Central memory CD8-positive, alpha-beta T cell (primary cell): ENCODE measurements around the gene PLEKHO2.
A peak's percentile ranks its signal among the peaks of the same experiment; 100 is the strongest.

Source experiments
- ATAC-seq: fragments of 150-1000 bp; cut with Tn5 transposase; replicated peaks from 2 replicates; pipeline ENCODE4 v1.10.0; 2022; ENCODE audit warnings: mild to moderate bottlenecking, moderate FRiP score, moderate number of reproducible peaks; ENCODE audit not compliant: poor library complexity, severe bottlenecking; ENCODE audit errors: extremely low read depth
- DNase-seq, 2 donors: peaks; one replicate each; pipeline ENCODE4 v3.0.0; 2021; ENCODE audit warnings: low spot score in 2 of 2
- H3K27ac Mint-ChIP-seq: one replicate; pipeline ENCODE4 v1.8.0; 2022; ENCODE audit warnings: low read depth, mild to moderate bottlenecking, moderate library complexity, mixed read lengths
- H3K27me3 Mint-ChIP-seq: one replicate; pipeline ENCODE4 v1.8.0; 2022; ENCODE audit warnings: mixed read lengths
- H3K36me3 Mint-ChIP-seq: one replicate; pipeline ENCODE4 v1.8.0; 2022; ENCODE audit warnings: mild to moderate bottlenecking, moderate library complexity, mixed read lengths; ENCODE audit not compliant: insufficient read depth
- H3K4me1 Mint-ChIP-seq: one replicate; pipeline ENCODE4 v1.8.0; 2022; ENCODE audit warnings: mixed read lengths
- H3K4me3 Mint-ChIP-seq: one replicate; pipeline ENCODE4 v1.8.0; 2022; ENCODE audit warnings: mild to moderate bottlenecking, moderate library complexity, mixed read lengths
- H3K9me3 Mint-ChIP-seq: one replicate; pipeline ENCODE4 v1.8.0; 2022; ENCODE audit warnings: mixed read lengths

The PLEKHO2 gene

DNA sequence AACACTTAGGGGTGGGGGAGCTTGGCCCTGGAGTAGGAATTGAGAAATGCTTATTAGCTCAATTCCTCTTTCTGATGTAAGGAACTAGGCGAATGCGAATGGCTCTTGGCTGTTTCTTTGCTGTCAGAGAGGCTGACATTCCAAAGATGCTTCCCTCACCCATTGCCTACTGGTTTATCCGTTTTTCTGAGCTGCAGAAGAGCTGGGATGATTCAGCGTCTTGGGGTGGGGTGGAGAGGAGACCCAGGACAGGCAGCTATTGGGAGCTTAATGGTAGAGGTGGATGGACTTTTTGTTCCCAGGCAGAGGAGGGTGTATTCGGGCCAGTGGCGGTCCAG is 9.8 kb downstream of the PLEKHO2 start:
- no peak for DNase-seq
- peaks cover 47% of the 10 kb centered on the region for H3K36me3 Mint-ChIP-seq
- no peaks in the 10 kb centered on the region for H3K27me3 Mint-ChIP-seq
- peaks cover 68% of the 10 kb centered on the region for H3K4me1 Mint-ChIP-seq
- H3K4me3 Mint-ChIP-seq: no peak overlapping the region
- peak overlapping the region; percentile 38 for H3K27ac Mint-ChIP-seq
- ATAC-seq: no peak
- no peaks in the 10 kb centered on the region for H3K9me3 Mint-ChIP-seq

DNA sequence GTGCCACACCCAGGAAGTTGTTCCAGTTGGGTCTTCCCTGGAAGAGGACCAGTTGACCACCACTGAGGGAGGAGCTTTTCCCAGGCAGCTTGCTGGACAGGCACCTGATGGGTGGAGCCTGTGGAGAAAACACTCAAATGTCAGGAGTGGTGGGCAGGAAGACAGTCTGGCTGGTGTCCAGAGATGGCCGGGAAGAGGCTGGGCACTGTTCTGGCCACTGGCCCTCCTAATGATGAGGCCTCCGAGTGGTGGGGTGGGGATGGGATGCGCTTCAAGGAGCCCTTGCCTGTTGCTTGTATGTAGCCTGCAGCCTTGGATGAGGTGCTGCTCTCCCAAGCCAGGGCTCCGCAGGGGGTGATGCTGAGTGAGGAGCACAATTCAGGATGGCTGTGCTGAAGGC is 12.3 kb downstream of the PLEKHO2 start:
- H3K27ac Mint-ChIP-seq: peak overlapping the region; percentile 94
- no peak for DNase-seq

DNA sequence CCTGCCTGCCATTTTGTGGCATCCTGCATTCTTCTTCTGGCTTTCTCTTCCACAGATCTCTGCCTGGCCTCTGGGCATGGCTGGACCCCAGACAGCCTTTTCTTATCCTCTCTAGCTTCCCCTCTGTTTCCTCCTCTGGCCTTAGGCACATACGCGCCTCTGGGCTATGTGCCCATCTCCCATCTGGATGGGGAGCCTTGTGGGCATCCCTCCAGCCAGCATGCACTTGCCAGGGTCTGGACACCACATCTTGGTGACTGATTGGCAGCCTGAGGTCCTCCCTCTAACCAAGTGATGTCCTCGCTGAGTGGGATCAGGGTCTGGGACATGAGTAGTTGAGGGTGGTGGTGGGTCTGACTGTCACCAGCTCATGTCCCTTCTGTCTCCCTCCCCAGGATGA is 12.8 kb downstream of the PLEKHO2 start:
- H3K27me3 Mint-ChIP-seq: no peaks in the 10 kb centered on the region
- H3K9me3 Mint-ChIP-seq: no peaks in the 10 kb centered on the region
- peaks cover 44% of the 10 kb centered on the region for H3K36me3 Mint-ChIP-seq
- ATAC-seq (no peak), DNase-seq (no peak)
- H3K4me1 Mint-ChIP-seq: peaks cover 72% of the 10 kb centered on the region
- peak overlapping the region; percentile 94 for H3K27ac Mint-ChIP-seq
- H3K4me3 Mint-ChIP-seq: no peak overlapping the region

More for the DNA sequence above, 12.3 kb downstream of the PLEKHO2 start:
- no peak overlapping the region for H3K4me3 Mint-ChIP-seq
- no peaks in the 10 kb centered on the region for H3K27me3 Mint-ChIP-seq
- ATAC-seq: no peak
- H3K36me3 Mint-ChIP-seq: peaks cover 47% of the 10 kb centered on the region
- no peaks in the 10 kb centered on the region for H3K9me3 Mint-ChIP-seq
- H3K4me1 Mint-ChIP-seq: peaks cover 71% of the 10 kb centered on the region

DNA sequence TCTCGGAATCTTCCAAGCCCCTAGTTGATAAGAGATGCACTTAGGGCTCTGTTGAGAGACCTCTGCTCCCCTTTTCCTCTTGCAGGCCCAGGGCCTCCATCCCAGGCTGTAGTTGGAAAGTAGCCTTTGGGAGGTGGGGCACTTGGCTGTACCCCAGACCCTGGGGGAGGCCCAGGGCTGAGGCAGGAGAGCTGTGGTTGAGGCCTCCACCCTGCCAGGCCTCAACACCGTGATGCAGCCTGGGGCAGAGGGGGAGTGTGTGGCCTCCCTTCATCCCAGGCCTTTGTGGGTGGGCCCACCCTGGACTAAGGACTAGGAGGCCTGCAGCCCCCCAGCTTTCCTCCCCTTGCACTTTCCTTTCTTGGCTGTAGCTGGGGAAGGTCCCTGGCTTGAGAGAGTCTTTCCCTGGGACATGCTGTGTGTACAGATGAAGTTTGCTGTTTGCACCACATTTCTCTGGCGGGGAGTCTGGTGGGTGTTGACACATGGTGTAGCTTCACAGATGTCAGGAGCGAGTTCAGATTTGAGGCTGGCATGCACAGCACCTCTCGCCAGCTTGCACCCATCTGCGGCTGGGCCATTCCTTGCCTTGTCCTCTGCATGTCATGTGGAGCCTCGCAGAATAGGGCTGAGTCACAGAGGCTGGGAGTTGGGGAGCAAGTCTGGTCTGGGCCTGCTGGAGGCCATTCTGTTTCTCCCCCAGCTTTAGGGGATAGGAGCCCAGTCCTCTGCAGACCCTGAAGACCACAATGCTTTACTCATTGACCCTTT is 13.7 kb downstream of the PLEKHO2 start:
- Mint-ChIP-seq H3K4me1 (peaks cover 70% of the 10 kb centered on the region), H3K36me3 (peaks cover 40% of the 10 kb centered on the region), H3K27ac (peak overlapping the region; percentile 94), H3K4me3 (peak overlapping the region; percentile 53), H3K27me3 (no peaks in the 10 kb centered on the region), H3K9me3 (no peaks in the 10 kb centered on the region)
- ATAC-seq: no peak
- DNase-seq: no peak

DNA sequence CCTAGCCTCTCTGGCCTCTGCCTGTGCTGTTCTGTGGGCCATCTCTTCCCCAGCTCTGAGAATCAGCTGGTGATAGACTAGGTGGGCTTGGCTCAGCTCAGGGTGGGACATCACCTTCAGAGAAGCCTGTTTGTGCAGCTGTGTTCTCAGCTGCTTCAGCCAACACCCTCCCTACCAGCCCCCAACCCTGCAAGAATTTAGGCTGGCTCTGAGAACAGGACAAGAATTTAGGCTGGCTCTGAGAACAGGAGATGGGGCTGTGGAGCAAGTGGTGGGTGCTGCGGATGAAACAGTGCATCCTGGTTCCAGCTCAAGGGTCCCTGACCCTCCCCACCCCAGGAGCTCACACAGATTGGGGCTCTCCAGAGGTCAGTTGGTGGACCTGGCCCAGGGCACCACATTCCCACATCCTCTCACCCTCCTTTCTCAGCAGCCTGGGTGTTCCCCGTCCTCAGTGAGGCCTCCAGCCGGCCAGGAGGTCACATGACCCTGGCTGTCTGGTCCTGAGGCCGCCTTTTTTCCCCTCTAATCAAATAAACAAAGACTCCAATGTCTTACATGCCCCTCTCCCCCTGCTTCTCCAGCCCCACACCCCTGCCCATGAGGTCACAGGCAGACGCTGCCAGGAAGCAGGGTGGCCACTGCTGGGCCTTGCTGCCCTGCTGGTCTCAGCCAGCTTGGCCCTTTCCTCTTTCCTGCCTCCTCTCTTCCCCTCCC is 14.9 kb downstream of the PLEKHO2 start:
- DNase-seq: no peak
- Mint-ChIP-seq H3K36me3 (peaks cover 40% of the 10 kb centered on the region), H3K4me1 (peaks cover 62% of the 10 kb centered on the region), H3K4me3 (peak overlapping the region; percentile 59), H3K27me3 (no peaks in the 10 kb centered on the region), H3K9me3 (no peaks in the 10 kb centered on the region), H3K27ac (peak overlapping the region; percentile 94)
- no peak for ATAC-seq

DNA sequence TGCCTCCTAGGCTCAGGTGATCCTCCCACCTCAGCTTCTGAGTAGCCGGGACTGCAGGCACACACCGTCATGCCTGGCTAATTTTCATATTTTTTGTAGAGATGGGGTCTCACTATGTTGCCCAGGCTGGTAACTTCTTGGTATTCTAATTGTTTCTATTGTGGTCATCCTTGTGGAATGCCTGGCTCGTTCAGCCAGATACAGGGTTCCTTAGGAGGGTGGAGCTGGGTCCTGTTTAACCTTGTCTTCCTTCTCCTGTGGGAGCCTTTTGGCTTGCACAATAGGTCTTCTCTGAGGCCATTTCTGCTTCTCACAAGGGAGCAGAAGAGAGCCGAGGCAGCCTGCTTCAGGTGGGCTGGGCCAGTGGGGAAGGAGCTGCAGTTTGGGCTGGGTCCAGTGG is 15.7 kb downstream of the PLEKHO2 start:
- H3K27ac Mint-ChIP-seq: peak overlapping the region; percentile 94
- H3K27me3 Mint-ChIP-seq: no peaks in the 10 kb centered on the region
- peaks cover 62% of the 10 kb centered on the region for H3K4me1 Mint-ChIP-seq
- ATAC-seq: no peak
- DNase-seq: no peak
- peaks cover 42% of the 10 kb centered on the region for H3K36me3 Mint-ChIP-seq
- no peaks in the 10 kb centered on the region for H3K9me3 Mint-ChIP-seq
- H3K4me3 Mint-ChIP-seq: peak overlapping the region; percentile 59

DNA sequence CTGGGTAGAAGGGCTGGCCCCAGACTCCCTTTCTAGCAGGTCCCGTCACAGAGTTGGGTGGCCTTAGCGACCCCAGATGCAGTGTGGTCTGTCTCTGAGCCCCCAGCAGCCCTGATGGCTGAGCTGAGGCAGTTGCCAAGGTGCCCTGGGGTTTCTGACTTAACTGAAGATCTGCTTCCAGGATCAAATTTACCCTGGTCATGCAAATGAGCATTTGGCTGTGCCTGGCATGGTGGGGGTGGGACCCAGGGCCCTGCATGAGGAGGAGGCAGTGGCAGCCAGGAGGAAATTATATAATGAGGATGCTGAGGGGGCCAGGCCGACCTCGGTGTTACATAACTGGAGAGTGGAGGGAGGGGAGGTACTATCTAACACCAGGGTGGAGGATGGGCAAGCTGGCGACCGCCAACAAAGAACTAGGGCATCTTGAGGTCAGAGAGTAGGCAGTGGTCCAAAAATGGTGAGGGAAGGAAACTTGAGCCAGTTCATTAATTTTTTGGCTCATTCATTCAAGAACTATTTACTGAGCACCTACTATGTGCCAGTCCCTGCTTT is 16.4 kb downstream of the PLEKHO2 start:
- peaks cover 63% of the 10 kb centered on the region for H3K4me1 Mint-ChIP-seq
- peak overlapping the region; percentile 59 for H3K4me3 Mint-ChIP-seq
- H3K36me3 Mint-ChIP-seq: peaks cover 42% of the 10 kb centered on the region
- ATAC-seq: no peak
- no peaks in the 10 kb centered on the region for H3K9me3 Mint-ChIP-seq
- DNase-seq: no peak
- H3K27me3 Mint-ChIP-seq: no peaks in the 10 kb centered on the region
- H3K27ac Mint-ChIP-seq: peak overlapping the region; percentile 94

DNA sequence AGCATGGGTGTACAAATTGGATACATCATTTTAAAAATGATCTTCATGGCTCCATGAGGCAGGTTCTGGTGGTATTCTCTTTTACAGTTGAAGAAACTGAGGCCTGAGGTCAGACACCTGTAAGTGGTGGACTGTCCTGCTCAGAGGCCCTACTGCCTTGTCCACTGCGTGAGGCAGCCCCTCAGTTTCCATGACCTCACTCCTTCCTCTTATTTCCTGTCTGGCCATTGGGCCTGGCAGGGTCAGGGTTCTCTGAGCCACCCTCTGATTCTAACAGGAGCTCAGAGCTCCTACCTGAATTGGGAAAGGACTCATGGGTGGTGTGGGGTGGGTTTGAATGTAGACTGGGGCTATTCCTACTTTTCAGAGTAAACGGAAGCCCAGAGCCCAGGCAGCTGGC is 17.5 kb downstream of the PLEKHO2 start:
- H3K27ac Mint-ChIP-seq: no peak overlapping the region
- H3K27me3 Mint-ChIP-seq: no peaks in the 10 kb centered on the region
- DNase-seq (no peak), ATAC-seq (no peak)
- H3K4me3 Mint-ChIP-seq: no peak overlapping the region
- no peaks in the 10 kb centered on the region for H3K9me3 Mint-ChIP-seq
- H3K36me3 Mint-ChIP-seq: peaks cover 41% of the 10 kb centered on the region
- peaks cover 65% of the 10 kb centered on the region for H3K4me1 Mint-ChIP-seq

DNA sequence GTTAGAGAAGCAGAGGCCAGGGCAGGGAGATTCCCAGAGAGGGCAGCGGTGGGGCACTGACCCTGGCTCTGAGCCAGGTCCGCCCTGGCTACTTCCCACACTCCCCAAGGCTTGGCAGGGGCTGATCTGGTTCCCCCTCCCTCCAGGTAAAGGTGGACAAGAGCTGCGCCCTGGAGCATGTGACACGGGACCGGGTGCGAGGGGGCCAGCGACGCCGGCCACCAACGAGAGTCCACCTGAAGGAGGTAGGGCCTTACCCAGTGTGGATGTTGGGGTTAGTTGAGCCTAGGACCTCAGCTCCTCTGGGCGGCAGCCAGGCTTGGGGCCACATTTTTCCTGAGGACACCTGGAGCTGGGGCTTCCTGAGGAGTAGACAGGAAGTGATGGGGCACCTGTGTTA is 19.6 kb downstream of the PLEKHO2 start:
- Mint-ChIP-seq H3K36me3 (peaks cover 32% of the 10 kb centered on the region), H3K4me1 (peaks cover 48% of the 10 kb centered on the region), H3K9me3 (no peaks in the 10 kb centered on the region), H3K27me3 (no peaks in the 10 kb centered on the region), H3K4me3 (no peak overlapping the region), H3K27ac (peak overlapping the region; percentile 77)
- ATAC-seq (no peak), DNase-seq (no peak)

DNA sequence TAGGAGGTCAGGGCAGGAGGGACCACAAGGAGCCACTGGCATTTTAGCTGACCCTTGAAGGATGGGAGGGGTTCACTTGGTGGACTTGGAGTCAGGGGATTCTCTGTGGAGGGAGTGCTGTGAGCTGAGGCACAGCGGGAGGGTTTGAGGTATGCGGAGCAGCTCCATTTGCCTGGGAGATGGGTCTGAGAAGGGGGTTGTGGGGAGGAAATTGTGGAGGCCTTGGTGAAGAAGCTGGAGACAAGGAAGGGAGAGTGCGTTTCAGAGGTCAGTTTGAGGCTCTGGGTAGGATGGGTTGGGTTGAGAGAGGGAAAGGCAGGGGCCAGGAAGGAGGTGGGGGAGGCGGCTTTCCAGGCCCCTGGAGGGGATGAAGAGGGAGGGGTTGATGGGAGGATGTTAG is 20.2 kb downstream of the PLEKHO2 start:
- Mint-ChIP-seq H3K27me3 (no peaks in the 10 kb centered on the region), H3K9me3 (no peaks in the 10 kb centered on the region), H3K27ac (peak overlapping the region; percentile 77), H3K4me1 (peaks cover 42% of the 10 kb centered on the region), H3K36me3 (peaks cover 31% of the 10 kb centered on the region), H3K4me3 (no peak overlapping the region)
- no peak for DNase-seq
- ATAC-seq: no peak

DNA sequence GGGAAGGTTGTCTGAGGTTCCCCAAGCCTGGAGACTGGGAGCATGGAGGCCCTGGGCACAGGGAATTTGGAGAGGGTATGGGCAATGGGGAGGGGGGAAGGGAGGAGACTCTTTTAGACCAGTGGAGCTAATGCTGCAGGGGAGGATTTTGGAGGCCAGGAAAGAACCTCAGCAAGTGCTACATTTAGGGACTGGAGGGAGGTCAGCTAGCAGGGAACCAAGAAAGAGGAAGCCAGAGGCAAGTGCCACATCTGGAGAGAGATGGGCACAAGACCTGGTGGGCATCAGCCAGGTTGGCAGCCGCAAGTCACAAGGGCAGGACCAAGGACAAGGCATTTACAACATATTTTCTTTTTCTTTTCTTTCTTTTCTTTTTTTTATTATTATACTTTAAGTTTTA is 20.7 kb downstream of the PLEKHO2 start:
- no peak overlapping the region for H3K4me3 Mint-ChIP-seq
- peaks cover 37% of the 10 kb centered on the region for H3K4me1 Mint-ChIP-seq
- H3K27ac Mint-ChIP-seq: peak overlapping the region; percentile 77
- peaks cover 28% of the 10 kb centered on the region for H3K36me3 Mint-ChIP-seq
- H3K9me3 Mint-ChIP-seq: no peaks in the 10 kb centered on the region
- no peak for DNase-seq
- ATAC-seq: no peak
- H3K27me3 Mint-ChIP-seq: no peaks in the 10 kb centered on the region

DNA sequence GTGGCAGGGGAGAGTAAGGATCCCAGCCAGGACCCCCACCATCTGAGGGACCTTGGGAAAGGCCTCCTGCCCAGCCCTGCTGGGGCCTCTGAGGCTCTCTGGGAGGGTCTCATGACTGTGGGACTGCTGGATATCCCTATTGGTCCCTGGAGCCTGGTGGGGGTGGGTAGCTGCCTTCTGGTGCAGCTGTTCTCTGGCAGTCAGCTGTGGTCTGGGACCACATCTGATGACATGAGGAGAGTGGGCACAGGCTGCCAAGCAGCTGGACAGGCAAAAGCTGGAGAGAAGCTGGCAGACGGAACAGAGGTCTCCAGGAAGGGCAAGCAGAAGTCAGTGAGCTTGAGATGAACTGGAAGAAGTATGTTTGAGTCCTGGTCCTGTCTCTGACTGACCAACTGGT is 22.4 kb downstream of the PLEKHO2 start:
- H3K27ac Mint-ChIP-seq: peak overlapping the region; percentile 90
- peaks cover 21% of the 10 kb centered on the region for H3K4me1 Mint-ChIP-seq
- no peaks in the 10 kb centered on the region for H3K9me3 Mint-ChIP-seq
- no peaks in the 10 kb centered on the region for H3K27me3 Mint-ChIP-seq
- DNase-seq: no peak
- no peak for ATAC-seq
- no peak overlapping the region for H3K4me3 Mint-ChIP-seq
- peaks cover 26% of the 10 kb centered on the region for H3K36me3 Mint-ChIP-seq
